ENCODE measurements around the gene MUC2. TPM values are rescaled to one million over a fixed set of nuclear protein-coding genes. Genes with fewer than 3 reads are reported as not detected.
"Not testable (repeated sequence)": the region's sequence is repeated elsewhere in the genome, so short reads cannot be mapped to it uniquely, and the experiment has no call there.

MUC2 gene
- total RNA-seq, 1 donor from 2014 or later, result not detected

DNA sequence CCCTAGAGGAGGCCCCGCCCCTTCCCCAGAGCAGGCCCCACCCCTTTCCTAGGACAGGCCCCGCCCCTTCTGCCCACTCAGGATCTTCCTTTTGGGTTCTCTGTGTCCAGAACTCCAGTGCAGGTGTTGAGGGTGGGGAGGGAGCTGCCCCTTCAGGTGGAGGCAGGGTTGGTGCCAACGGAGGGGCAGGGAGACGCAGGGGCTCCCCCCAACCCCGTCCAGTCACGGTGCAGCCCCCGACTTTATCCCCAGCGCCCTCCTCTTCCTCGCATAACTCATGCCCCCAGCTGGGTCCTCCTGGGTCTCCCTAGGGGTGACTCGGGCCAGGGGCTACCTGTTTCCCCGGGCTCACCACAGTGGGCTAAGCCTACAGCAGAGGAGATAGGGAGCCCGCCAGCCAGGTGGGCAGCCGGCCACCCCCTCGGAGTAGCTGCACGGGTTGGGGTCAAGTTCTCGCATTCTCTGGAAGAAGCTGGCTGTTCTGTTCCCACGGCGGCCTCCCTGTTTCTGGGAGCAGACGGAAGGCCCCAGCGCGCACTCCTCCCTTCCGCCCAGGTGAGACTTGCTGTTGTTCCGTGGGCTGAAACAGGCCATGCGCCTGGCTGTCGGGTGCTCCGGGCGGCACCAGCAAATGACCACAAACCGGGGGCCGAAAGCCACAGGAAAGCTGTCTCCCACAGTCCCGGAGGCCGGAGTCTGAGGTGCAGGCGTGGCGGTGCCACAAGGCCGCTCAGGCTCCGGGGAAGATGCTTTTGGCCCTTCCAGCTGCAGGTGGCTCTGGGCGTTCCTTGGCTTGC, 38.9 kb downstream of the MUC2 start:
- Mint-ChIP-seq H3K27me3 (peaks cover 14% of the 10 kb centered on the region), H3K4me3 (ENCODE audit: low read depth) (no peak overlapping the region), H3K27ac (no peak overlapping the region), H3K9me3 (ENCODE audit: low read depth) (no peaks in the 10 kb centered on the region), H3K4me1 (ENCODE audit: low read depth) (peaks cover under 1% of the 10 kb centered on the region), H3K36me3 (ENCODE audit: insufficient read depth) (no peaks in the 10 kb centered on the region)
- DNase-seq (ENCODE audit: low spot score, unreplicated experiment), result no peak
- TF ChIP-seq, protein P1, sequence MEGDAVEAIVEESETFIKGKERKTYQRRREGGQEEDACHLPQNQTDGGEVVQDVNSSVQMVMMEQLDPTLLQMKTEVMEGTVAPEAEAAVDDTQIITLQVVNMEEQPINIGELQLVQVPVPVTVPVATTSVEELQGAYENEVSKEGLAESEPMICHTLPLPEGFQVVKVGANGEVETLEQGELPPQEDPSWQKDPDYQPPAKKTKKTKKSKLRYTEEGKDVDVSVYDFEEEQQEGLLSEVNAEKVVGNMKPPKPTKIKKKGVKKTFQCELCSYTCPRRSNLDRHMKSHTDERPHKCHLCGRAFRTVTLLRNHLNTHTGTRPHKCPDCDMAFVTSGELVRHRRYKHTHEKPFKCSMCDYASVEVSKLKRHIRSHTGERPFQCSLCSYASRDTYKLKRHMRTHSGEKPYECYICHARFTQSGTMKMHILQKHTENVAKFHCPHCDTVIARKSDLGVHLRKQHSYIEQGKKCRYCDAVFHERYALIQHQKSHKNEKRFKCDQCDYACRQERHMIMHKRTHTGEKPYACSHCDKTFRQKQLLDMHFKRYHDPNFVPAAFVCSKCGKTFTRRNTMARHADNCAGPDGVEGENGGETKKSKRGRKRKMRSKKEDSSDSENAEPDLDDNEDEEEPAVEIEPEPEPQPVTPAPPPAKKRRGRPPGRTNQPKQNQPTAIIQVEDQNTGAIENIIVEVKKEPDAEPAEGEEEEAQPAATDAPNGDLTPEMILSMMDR (IDR thresholded peaks at IDR 0.05; ENCODE audit: unreplicated experiment), result no peak

DNA sequence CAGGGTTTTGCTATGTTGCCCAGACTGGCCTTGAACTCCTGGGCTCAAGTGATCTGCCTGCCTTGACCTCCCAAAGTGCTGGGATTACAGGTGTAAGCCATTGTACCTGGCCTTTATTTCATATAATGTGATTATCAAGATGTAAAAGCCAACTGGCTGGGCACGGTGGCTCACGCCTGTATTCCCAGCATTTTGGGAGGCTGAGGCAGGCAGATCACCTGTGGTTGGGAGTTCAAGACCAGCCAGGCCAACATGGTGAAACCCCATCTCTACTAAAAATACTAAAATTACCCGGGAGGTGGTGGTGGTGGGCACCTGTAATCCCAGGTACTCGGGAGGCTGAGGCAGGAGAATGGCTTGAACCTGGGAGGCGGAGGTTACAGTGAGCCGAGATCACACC, 40.6 kb downstream of the MUC2 start:
- H3K4me1 Mint-ChIP-seq (ENCODE audit: low read depth); H3K4me3 Mint-ChIP-seq (ENCODE audit: low read depth); H3K9me3 Mint-ChIP-seq (ENCODE audit: low read depth); DNase-seq (ENCODE audit: low spot score, unreplicated experiment); H3K36me3 Mint-ChIP-seq (ENCODE audit: insufficient read depth); H3K27ac Mint-ChIP-seq: not testable (repeated sequence)
- peaks cover 14% of the 10 kb centered on the region for H3K27me3 Mint-ChIP-seq

DNA sequence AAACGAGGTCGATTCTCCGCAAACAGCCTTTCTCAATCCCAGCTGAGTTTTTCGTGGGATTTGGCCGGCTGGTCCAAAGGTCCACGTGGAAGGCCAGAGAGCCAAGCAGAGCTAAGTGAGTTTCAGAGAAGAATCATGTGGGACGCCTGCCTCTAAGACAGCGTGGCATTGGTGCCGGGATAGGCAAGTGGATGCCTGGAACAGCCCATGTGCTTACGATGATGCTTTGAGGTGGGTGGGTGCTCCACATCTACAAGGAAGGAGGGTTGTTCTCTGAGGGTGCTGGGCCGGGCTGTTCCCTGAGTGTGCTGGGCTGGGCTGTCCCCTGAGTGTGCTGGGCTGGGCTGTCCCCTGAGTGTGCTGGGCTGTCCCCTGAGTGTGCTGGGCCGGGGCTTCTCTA, 41.4 kb downstream of the MUC2 start:
- peaks cover 4% of the 10 kb centered on the region for H3K4me1 Mint-ChIP-seq (ENCODE audit: low read depth)
- no peaks in the 10 kb centered on the region for H3K9me3 Mint-ChIP-seq (ENCODE audit: low read depth)
- DNase-seq (ENCODE audit: low spot score, unreplicated experiment), result no peak
- TF ChIP-seq, protein P1 (IDR thresholded peaks at IDR 0.05; ENCODE audit: unreplicated experiment), result no peak
- H3K27me3 Mint-ChIP-seq, result peaks cover 14% of the 10 kb centered on the region
- no peak overlapping the region for H3K4me3 Mint-ChIP-seq (ENCODE audit: low read depth)
- H3K36me3 Mint-ChIP-seq (ENCODE audit: insufficient read depth), result no peaks in the 10 kb centered on the region
- no peak overlapping the region for H3K27ac Mint-ChIP-seq

DNA sequence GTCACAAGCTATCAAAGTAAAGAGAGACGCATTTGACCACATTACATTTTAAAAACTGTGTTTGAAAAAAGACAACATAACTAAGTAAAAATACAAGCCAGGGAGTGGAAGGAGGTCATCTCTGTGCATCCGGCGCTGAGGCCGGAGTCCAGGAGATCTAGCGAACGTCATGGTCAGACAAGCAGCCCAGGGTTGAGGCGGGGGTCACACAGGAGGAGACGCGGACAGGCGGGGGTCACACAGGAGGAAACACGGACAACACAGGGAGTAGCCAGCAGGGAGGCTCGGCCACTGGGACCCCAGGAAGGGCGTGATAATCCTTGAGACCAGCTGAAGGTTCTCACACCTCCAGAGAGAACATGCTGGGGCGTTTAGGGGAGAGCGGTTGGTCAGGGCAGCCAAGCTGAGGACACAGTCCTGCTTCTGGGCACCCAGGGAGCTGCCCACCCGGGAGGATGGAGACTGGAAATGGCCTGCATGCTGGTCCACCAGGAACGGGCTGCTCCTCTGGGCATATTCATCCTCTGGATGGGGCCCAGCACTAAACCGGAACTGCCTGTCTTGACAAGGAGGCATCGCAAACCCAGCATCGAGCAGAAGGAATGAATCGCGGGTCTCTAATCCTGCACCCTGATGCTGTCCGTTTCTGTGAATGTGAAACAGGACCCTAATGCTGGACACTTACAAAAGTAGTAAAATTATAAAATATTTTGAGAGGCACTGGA, 42.2 kb downstream of the MUC2 start:
- H3K36me3 Mint-ChIP-seq (ENCODE audit: insufficient read depth), result no peaks in the 10 kb centered on the region
- no peaks in the 10 kb centered on the region for H3K9me3 Mint-ChIP-seq (ENCODE audit: low read depth)
- DNase-seq (ENCODE audit: low spot score, unreplicated experiment), result no peak
- peaks cover 14% of the 10 kb centered on the region for H3K27me3 Mint-ChIP-seq
- H3K4me3 Mint-ChIP-seq (ENCODE audit: low read depth), result no peak overlapping the region
- peaks cover 4% of the 10 kb centered on the region for H3K4me1 Mint-ChIP-seq (ENCODE audit: low read depth)
- TF ChIP-seq, protein P1 (IDR thresholded peaks at IDR 0.05; ENCODE audit: unreplicated experiment), result no peak
- H3K27ac Mint-ChIP-seq, result no peak overlapping the region

DNA sequence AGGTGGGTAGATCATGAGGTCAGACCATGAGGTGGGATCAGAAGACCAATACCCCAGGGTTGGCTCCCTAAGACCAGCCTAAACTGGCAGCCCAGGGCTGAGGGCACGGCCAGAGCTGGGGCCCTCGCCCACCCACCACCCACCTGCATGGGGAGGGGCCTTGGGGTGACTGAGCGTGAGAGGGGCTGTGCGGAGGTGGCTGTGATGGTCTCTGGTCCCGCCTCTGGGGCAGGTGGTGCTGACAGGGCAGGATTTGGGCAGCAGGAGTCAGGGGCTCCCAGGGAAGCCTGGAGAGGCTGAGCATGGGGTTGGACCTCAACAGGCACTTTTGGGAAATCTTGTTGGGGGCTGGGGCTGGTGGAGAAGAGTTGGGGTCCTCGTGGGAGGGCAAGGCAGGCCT, 43.3 kb downstream of the MUC2 start:
- Mint-ChIP-seq H3K27me3 (peaks cover 19% of the 10 kb centered on the region), H3K4me3 (ENCODE audit: low read depth) (no peak overlapping the region), H3K4me1 (ENCODE audit: low read depth) (peaks cover 4% of the 10 kb centered on the region), H3K27ac (no peak overlapping the region), H3K36me3 (ENCODE audit: insufficient read depth) (no peaks in the 10 kb centered on the region), H3K9me3 (ENCODE audit: low read depth) (no peaks in the 10 kb centered on the region)
- TF ChIP-seq, protein P1 (IDR thresholded peaks at IDR 0.05; ENCODE audit: unreplicated experiment), result no peak
- peak; percentile 5 for DNase-seq (ENCODE audit: low spot score, unreplicated experiment)
